Measurements from ENCODE around the gene STIMATE. TPM values are rescaled to one million over a fixed set of nuclear protein-coding genes. Genes with fewer than 3 reads are reported as not detected.

STIMATE gene
- total and polyA plus RNA-seq, 2 experiments from 2014 or later: 11.2 to 23.6 TPM

DNA sequence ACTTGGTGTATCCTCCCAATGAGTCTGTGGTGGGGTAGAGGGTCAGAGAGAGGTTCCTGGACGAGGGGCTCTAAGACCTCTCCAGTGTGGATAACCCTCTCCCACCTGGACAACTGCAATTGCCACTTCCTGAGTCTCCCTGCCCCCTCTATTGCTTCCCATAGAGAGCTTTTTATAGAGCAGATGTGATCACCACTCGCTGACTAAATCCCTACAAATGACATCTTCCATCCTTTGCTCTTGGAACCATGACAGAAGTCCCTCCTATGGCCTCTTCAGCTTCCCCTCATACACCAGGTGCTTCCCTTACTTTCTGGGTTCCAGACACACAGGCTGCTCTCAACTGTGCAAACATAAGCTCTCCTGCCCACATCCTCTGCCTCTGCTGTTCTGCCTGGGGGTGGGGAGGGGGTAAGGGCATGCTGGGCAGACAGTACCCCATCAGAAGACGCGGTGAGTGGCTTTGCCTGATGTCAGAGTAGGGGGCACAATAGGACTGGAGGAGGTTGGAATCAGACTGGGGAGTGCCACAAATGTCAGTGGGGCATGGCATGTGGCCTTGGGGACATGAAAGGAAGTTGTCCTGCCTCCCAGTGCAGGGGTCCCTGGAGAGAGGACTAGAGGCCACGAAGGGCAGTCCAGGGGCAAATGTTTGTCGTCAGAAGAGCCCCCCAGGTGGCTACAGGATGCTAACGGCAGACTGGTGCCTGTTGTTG is 87.5 kb downstream of the STIMATE start (continued):
- TF ChIP-seq, protein P1, sequence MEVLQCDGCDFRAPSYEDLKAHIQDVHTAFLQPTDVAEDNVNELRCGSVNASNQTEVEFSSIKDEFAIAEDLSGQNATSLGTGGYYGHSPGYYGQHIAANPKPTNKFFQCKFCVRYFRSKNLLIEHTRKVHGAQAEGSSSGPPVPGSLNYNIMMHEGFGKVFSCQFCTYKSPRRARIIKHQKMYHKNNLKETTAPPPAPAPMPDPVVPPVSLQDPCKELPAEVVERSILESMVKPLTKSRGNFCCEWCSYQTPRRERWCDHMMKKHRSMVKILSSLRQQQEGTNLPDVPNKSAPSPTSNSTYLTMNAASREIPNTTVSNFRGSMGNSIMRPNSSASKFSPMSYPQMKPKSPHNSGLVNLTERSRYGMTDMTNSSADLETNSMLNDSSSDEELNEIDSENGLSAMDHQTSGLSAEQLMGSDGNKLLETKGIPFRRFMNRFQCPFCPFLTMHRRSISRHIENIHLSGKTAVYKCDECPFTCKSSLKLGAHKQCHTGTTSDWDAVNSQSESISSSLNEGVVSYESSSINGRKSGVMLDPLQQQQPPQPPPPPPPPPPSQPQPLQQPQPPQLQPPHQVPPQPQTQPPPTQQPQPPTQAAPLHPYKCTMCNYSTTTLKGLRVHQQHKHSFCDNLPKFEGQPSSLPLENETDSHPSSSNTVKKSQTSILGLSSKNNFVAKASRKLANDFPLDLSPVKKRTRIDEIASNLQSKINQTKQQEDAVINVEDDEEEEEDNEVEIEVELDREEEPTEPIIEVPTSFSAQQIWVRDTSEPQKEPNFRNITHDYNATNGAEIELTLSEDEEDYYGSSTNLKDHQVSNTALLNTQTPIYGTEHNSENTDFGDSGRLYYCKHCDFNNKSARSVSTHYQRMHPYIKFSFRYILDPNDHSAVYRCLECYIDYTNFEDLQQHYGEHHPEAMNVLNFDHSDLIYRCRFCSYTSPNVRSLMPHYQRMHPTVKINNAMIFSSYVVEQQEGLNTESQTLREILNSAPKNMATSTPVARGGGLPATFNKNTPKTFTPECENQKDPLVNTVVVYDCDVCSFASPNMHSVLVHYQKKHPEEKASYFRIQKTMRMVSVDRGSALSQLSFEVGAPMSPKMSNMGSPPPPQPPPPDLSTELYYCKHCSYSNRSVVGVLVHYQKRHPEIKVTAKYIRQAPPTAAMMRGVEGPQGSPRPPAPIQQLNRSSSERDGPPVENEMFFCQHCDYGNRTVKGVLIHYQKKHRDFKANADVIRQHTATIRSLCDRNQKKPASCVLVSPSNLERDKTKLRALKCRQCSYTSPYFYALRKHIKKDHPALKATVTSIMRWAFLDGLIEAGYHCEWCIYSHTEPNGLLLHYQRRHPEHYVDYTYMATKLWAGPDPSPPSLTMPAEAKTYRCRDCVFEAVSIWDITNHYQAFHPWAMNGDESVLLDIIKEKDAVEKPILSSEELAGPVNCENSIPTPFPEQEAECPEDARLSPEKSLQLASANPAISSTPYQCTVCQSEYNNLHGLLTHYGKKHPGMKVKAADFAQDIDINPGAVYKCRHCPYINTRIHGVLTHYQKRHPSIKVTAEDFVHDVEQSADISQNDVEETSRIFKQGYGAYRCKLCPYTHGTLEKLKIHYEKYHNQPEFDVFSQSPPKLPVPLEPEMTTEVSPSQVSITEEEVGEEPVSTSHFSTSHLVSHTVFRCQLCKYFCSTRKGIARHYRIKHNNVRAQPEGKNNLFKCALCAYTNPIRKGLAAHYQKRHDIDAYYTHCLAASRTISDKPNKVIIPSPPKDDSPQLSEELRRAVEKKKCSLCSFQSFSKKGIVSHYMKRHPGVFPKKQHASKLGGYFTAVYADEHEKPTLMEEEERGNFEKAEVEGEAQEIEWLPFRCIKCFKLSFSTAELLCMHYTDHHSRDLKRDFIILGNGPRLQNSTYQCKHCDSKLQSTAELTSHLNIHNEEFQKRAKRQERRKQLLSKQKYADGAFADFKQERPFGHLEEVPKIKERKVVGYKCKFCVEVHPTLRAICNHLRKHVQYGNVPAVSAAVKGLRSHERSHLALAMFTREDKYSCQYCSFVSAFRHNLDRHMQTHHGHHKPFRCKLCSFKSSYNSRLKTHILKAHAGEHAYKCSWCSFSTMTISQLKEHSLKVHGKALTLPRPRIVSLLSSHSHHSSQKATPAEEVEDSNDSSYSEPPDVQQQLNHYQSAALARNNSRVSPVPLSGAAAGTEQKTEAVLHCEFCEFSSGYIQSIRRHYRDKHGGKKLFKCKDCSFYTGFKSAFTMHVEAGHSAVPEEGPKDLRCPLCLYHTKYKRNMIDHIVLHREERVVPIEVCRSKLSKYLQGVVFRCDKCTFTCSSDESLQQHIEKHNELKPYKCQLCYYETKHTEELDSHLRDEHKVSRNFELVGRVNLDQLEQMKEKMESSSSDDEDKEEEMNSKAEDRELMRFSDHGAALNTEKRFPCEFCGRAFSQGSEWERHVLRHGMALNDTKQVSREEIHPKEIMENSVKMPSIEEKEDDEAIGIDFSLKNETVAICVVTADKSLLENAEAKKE (CRISPR knock-in tag; IDR thresholded peaks at IDR 0.05): no peak
- no peak for TF ChIP-seq POLR2AphosphoS5 (IDR thresholded peaks at IDR 0.05; ENCODE audit: low read depth)
- no peak for TF ChIP-seq NANOG (IDR thresholded peaks at IDR 0.05; ENCODE audit: borderline replicate concordance)
- TF ChIP-seq ZNF331 (CRISPR knock-in tag; IDR thresholded peaks at IDR 0.05; ENCODE audit: low read depth): no peak
- TF ChIP-seq, protein P2, sequence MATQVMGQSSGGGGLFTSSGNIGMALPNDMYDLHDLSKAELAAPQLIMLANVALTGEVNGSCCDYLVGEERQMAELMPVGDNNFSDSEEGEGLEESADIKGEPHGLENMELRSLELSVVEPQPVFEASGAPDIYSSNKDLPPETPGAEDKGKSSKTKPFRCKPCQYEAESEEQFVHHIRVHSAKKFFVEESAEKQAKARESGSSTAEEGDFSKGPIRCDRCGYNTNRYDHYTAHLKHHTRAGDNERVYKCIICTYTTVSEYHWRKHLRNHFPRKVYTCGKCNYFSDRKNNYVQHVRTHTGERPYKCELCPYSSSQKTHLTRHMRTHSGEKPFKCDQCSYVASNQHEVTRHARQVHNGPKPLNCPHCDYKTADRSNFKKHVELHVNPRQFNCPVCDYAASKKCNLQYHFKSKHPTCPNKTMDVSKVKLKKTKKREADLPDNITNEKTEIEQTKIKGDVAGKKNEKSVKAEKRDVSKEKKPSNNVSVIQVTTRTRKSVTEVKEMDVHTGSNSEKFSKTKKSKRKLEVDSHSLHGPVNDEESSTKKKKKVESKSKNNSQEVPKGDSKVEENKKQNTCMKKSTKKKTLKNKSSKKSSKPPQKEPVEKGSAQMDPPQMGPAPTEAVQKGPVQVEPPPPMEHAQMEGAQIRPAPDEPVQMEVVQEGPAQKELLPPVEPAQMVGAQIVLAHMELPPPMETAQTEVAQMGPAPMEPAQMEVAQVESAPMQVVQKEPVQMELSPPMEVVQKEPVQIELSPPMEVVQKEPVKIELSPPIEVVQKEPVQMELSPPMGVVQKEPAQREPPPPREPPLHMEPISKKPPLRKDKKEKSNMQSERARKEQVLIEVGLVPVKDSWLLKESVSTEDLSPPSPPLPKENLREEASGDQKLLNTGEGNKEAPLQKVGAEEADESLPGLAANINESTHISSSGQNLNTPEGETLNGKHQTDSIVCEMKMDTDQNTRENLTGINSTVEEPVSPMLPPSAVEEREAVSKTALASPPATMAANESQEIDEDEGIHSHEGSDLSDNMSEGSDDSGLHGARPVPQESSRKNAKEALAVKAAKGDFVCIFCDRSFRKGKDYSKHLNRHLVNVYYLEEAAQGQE (IDR thresholded peaks at IDR 0.05; ENCODE audit: unreplicated experiment): no peak
- no peak for TF ChIP-seq EZH2 (IDR thresholded peaks at IDR 0.05; ENCODE audit: low read depth, unreplicated experiment)
- no peak for TF ChIP-seq EZH2phosphoT487 (IDR thresholded peaks at IDR 0.05; ENCODE audit: unreplicated experiment)

All from GM23338 (cell line).